H9 (cell line): ENCODE data around the gene OR5K1. TPM values are rescaled to one million over a fixed set of nuclear protein-coding genes. Genes with fewer than 3 reads are reported as not detected.

Source experiments
- DNase-seq: peaks from one replicate; pipeline ENCODE4 v3.0.0-alpha.2; 2017
- H2AFZ ChIP-seq: one replicate; pipeline ENCODE4 v1.6.1; 2013; ENCODE audit warnings: mild to moderate bottlenecking, low read length, control low read depth, moderate library complexity
- H2AK5ac ChIP-seq: 2 replicates; pipeline ENCODE4 v1.6.1; 2013; ENCODE audit warnings: low read length, control low read depth, mixed read lengths; ENCODE audit not compliant: insufficient read length
- H2BK120ac ChIP-seq: one replicate; pipeline ENCODE4 v1.6.1; 2013; ENCODE audit warnings: low read depth, mild to moderate bottlenecking, low read length, control low read depth, inconsistent platforms; ENCODE audit not compliant: poor library complexity, severe bottlenecking
- H2BK12ac ChIP-seq: 2 replicates; pipeline ENCODE4 v1.6.1; 2013; ENCODE audit warnings: low read length, control low read depth, mixed read lengths, low read depth; ENCODE audit not compliant: insufficient read length
- H2BK15ac ChIP-seq: 2 replicates; pipeline ENCODE4 v1.6.1; 2013; ENCODE audit warnings: low read depth, low read length, control low read depth
- H2BK20ac ChIP-seq: one replicate; pipeline ENCODE4 v1.6.1; 2013; ENCODE audit warnings: low read depth, mild to moderate bottlenecking, low read length, control low read depth, inconsistent platforms; ENCODE audit not compliant: poor library complexity, severe bottlenecking
- H2BK5ac ChIP-seq: 2 replicates; pipeline ENCODE4 v1.6.1; 2013; ENCODE audit warnings: low read length, control low read depth, mixed read lengths; ENCODE audit not compliant: insufficient read length
- H3K14ac ChIP-seq: 2 replicates; pipeline ENCODE4 v1.6.1; 2013; ENCODE audit warnings: low read length, control low read depth; ENCODE audit not compliant: insufficient read depth
- H3K18ac ChIP-seq: 2 replicates; pipeline ENCODE4 v1.6.1; 2013; ENCODE audit warnings: low read depth, mild to moderate bottlenecking, mixed read lengths, low read length, control low read depth; ENCODE audit not compliant: insufficient read length
- H3K23ac ChIP-seq: 2 replicates; pipeline ENCODE4 v1.6.1; 2013; ENCODE audit warnings: low read length, control low read depth, mixed read lengths, low read depth; ENCODE audit not compliant: insufficient read length
- H3K23me2 ChIP-seq: 2 replicates; pipeline ENCODE4 v1.6.1; 2013; ENCODE audit warnings: low read depth, mild to moderate bottlenecking, mixed read lengths, low read length, control low read depth; ENCODE audit not compliant: insufficient read length, poor library complexity, severe bottlenecking
- H3K27ac ChIP-seq: 2 replicates; pipeline ENCODE4 v1.5.1; 2013; ENCODE audit warnings: low read length, control low read depth, mixed read lengths, low read depth; ENCODE audit not compliant: insufficient read length
- H3K27me3 ChIP-seq: 2 replicates; pipeline ENCODE4 v1.6.1; 2013; ENCODE audit warnings: low read length, control low read depth, inconsistent platforms; ENCODE audit not compliant: insufficient read depth
- H3K4ac ChIP-seq: 2 replicates; pipeline ENCODE4 v1.6.1; 2013; ENCODE audit warnings: low read depth, mild to moderate bottlenecking, control low read depth, inconsistent platforms, low read length, moderate library complexity
- H3K4me1 ChIP-seq: 2 replicates; pipeline ENCODE4 v1.6.1; 2013; ENCODE audit warnings: low read length, control low read depth, inconsistent platforms; ENCODE audit not compliant: insufficient read depth
- H3K4me2 ChIP-seq: 2 replicates; pipeline ENCODE4 v1.6.1; 2013; ENCODE audit warnings: low read length, control low read depth, mixed read lengths; ENCODE audit not compliant: insufficient read length, insufficient read depth
- H3K56ac ChIP-seq: 2 replicates; pipeline ENCODE4 v1.6.1; 2013; ENCODE audit warnings: low read depth, mild to moderate bottlenecking, mixed read lengths, low read length, control low read depth; ENCODE audit not compliant: insufficient read length
- H3K79me1 ChIP-seq: 2 replicates; pipeline ENCODE4 v1.6.1; 2013; ENCODE audit warnings: low read depth, mild to moderate bottlenecking, moderate library complexity, low read length, control low read depth, inconsistent platforms; ENCODE audit not compliant: insufficient read depth, poor library complexity, severe bottlenecking
- H3K79me2 ChIP-seq: 2 replicates; pipeline ENCODE4 v1.6.1; 2013; ENCODE audit warnings: low read length, control low read depth, inconsistent platforms; ENCODE audit not compliant: insufficient read depth
- H3K9ac ChIP-seq: 2 replicates; pipeline ENCODE4 v1.6.1; 2013; ENCODE audit warnings: low read length, control low read depth, mixed read lengths; ENCODE audit not compliant: insufficient read length; ENCODE audit errors: extremely low read depth
- H3K9me3 ChIP-seq: one replicate; pipeline ENCODE4 v1.6.1; 2013; ENCODE audit warnings: low read depth, low read length, inconsistent platforms; ENCODE audit not compliant: control insufficient read depth
- H3T11ph ChIP-seq: one replicate; pipeline ENCODE4 v1.6.1; 2013; ENCODE audit warnings: mild to moderate bottlenecking, low read length, control low read depth, inconsistent platforms
- H4K20me1 ChIP-seq: one replicate; pipeline ENCODE4 v1.6.1; 2013; ENCODE audit not compliant: control insufficient read depth, insufficient read length, insufficient read depth
- H4K5ac ChIP-seq: 2 replicates; pipeline ENCODE4 v1.6.1; 2013; ENCODE audit warnings: low read depth, mild to moderate bottlenecking, mixed read lengths, low read length, control low read depth; ENCODE audit not compliant: insufficient read length
- H4K8ac ChIP-seq: replicated peaks from 2 replicates; pipeline ENCODE4 v1.6.1; 2013; ENCODE audit warnings: low read length, control low read depth, mixed read lengths, low read depth; ENCODE audit not compliant: insufficient read length
- H4K91ac ChIP-seq: 2 replicates; pipeline ENCODE4 v1.6.1; 2013; ENCODE audit warnings: low read depth, mild to moderate bottlenecking, moderate library complexity, mixed read lengths, low read length, control low read depth; ENCODE audit not compliant: insufficient read length
- H3K27ac Mint-ChIP-seq, 3 experiments: 2 replicates in 2 of 3; 3 replicates in 1 of 3; pipeline ENCODE4 v1.8.0; 2020 to 2021; ENCODE audit warnings: mixed read lengths in 3 of 3, mild to moderate bottlenecking in 1 of 3, moderate library complexity in 1 of 3
- H3K27me3 Mint-ChIP-seq: 2 replicates; pipeline ENCODE4 v1.8.0; 2021; ENCODE audit warnings: low read depth, mild to moderate bottlenecking, moderate library complexity, mixed read lengths
- H3K36me3 Mint-ChIP-seq, 3 experiments: 2 replicates in 2 of 3; 3 replicates in 1 of 3; pipeline ENCODE4 v1.8.0; 2020 to 2021; ENCODE audit warnings: low read depth in 3 of 3, mixed read lengths in 3 of 3; ENCODE audit not compliant: insufficient read depth in 1 of 3
- H3K4me1 Mint-ChIP-seq, 2 experiments: 2 replicates each; pipeline ENCODE4 v1.8.0; 2020; ENCODE audit warnings: mixed read lengths in 2 of 2
- H3K4me3 Mint-ChIP-seq, 2 experiments: 2 replicates in 1 of 2; 3 replicates in 1 of 2; pipeline ENCODE4 v1.8.0; 2020 to 2021; ENCODE audit warnings: mild to moderate bottlenecking in 2 of 2, mixed read lengths in 2 of 2, moderate library complexity in 1 of 2
- H3K9me3 Mint-ChIP-seq, 2 experiments: 2 replicates in 1 of 2; 3 replicates in 1 of 2; pipeline ENCODE4 v1.8.0; 2020; ENCODE audit warnings: mild to moderate bottlenecking in 2 of 2, mixed read lengths in 2 of 2, moderate library complexity in 1 of 2
- CTCF ChIP-seq: fragments of 200-600 bp; sonication (generic); conservative IDR thresholded peaks from 3 replicates; pipeline ENCODE4 v1.8.0; 2021; ENCODE audit warnings: antibody characterized with exemption, mild to moderate bottlenecking
- WGBS: extraction: QIAGEN DNeasy Blood & Tissue Kit; methylation state at CpG from one replicate; pipeline ENCODE4 v1.1.7; 2013; ENCODE audit warnings: missing lambda C conversion rate, low lambda C conversion rate, mixed read lengths; ENCODE audit not compliant: insufficient read length; ENCODE audit errors: extremely low coverage; 5-methylcytosine and 5-hydroxymethylcytosine counted together
- total RNA-seq: library from RNA; stranded (reverse); gene quantifications from 2 replicates; pipeline ENCODE4 v1.2.1, GENCODE V29; 2021

OR5K1 gene
- total RNA-seq, 1 experiment from 2014 or later = not detected

GRCh38 chr3:98514948-98515347 is 51.9 kb downstream of the OR5K1 start:
- H3K14ac ChIP-seq = no peak overlapping the region
- H4K8ac ChIP-seq = no peak overlapping the region
- no peak overlapping the region for H3K4ac ChIP-seq
- H2BK120ac ChIP-seq = no peak overlapping the region
- no peak overlapping the region for H4K5ac ChIP-seq
- Mint-ChIP-seq H3K4me3 (no peak overlapping the region), H3K27ac (no peak overlapping the region), H3K4me1 (peaks cover 9 to 20% of the 10 kb centered on the region in 2 experiments), H3K27me3 (no peaks in the 10 kb centered on the region), H3K9me3 (no peaks in the 10 kb centered on the region), H3K36me3 (peaks cover 10 to 38% (median 33%) of the 10 kb centered on the region in 3 experiments; a peak in 5 of 7 replicates)
- no peaks in the 10 kb centered on the region for H3K23me2 ChIP-seq
- H2BK12ac ChIP-seq = no peak overlapping the region
- H3K27me3 ChIP-seq = no peaks in the 10 kb centered on the region
- no peak overlapping the region for H3K56ac ChIP-seq
- H3K18ac ChIP-seq = no peak overlapping the region
- H3K23ac ChIP-seq = no peak overlapping the region
- TF ChIP-seq CTCF = no peak
- no peak for DNase-seq
- no peak overlapping the region for H3K9ac ChIP-seq
- peaks cover 2% of the 10 kb centered on the region; the same call in 1 of the 2 replicates for H3K4me1 ChIP-seq
- no peak overlapping the region for H2BK5ac ChIP-seq
- H2BK15ac ChIP-seq = no peak overlapping the region
- H4K20me1 ChIP-seq = no peaks in the 10 kb centered on the region
- H3K79me1 ChIP-seq = no peaks in the 10 kb centered on the region
- no peak overlapping the region for H4K91ac ChIP-seq
- no peaks in the 10 kb centered on the region for H3K9me3 ChIP-seq
- H3T11ph ChIP-seq = no peak overlapping the region
- 0 out of 2 replicates have a peak, but pooled peaks cover 2% of the 10 kb centered on the region for H3K79me2 ChIP-seq
- no peak overlapping the region for H3K27ac ChIP-seq
- no CpG with 5 or more reads among the region's 1 CpG for WGBS
- H2AFZ ChIP-seq = no peak overlapping the region
- H2AK5ac ChIP-seq = no peak overlapping the region
- H2BK20ac ChIP-seq = no peak overlapping the region
- H3K4me2 ChIP-seq = no peak overlapping the region
